Measurements from ENCODE around the gene PNISR. TPM values are rescaled to one million over a fixed set of nuclear protein-coding genes. Genes with fewer than 3 reads are reported as not detected.
A peak's percentile ranks its signal among the peaks of the same experiment; 100 is the strongest.

The PNISR gene
- total RNA-seq, 1 experiment from 2014 or later: 55.9 TPM

DNA sequence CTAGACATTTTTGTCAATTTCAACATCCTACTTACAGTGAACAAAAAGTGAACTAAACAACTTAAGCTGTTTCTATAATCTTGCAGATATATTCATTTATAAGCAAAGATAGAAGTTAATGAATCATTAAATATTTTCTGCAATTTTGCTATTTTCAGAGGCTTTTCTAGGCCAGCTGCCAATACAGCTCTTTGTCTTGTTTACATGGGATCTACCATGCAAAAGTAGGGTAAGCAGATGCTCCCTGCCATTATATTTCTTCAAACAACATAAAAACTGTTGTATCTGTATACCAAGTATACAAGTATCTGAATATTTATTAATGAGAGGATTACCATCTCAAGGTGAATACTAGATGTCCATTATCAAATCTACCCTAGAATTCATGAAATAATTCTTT is 15.4 kb downstream of the PNISR start:
- DNase-seq (ENCODE audit: low read depth): no peak

DNA sequence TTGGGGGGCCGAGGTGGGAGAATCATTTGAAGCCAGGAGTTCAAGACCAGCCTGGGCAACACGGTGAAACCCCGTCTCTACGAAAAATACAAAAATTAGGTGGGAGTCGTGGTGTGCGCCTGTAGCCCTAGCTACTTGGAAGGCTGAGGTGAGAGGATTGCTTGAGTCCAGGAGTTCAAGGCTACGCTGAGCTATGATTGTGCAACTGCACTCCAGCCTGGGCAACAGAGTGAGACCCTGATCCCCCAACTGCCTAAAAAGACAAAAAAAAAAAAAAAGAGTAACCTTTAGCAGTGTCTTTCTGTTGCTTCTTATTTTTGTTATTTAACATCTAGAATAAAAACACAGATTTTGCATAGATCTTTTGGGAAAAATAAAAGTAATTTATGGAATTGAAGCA is 18.0 kb downstream of the PNISR start:
- no peak for DNase-seq (ENCODE audit: low read depth)

DNA sequence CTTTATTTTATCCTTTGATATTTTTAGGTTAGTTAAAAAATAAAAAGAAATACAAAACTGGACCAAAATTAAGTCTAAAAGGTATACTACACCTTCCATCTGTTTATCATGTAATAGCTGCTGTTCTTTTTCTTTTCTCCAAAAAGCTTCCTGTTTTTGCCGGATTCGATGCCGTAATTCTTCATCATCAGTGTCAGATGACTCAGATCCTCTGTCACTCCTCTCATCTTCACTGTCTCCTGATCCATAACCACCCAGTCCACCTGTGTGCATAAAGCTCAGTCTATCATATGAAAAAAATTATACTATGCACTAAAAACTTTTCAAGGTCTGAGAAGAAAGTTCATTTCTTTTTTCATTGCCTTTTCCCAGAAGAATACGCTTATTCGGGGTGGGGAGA is 22.7 kb downstream of the PNISR start:
- no peak for DNase-seq (ENCODE audit: low read depth)

DNA sequence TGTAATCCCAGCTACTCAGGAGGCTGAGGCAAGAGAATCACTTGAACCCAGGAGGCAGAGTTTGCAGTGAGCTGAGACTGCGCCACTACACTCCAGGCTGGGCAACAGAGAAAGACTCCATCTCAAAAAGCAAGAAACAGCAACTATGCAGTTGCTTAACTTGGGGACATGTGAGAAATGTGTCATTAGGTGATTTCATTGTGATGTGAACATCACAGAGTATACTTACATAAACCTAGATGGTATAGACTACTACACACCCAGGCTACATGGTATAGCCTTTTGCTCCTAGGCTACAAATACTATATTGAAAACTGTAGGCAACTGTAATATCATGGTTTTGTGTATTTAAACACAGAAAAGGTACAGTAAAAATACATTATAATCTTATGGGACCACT is 27.8 kb downstream of the PNISR start:
- no peak for DNase-seq (ENCODE audit: low read depth)

DNA sequence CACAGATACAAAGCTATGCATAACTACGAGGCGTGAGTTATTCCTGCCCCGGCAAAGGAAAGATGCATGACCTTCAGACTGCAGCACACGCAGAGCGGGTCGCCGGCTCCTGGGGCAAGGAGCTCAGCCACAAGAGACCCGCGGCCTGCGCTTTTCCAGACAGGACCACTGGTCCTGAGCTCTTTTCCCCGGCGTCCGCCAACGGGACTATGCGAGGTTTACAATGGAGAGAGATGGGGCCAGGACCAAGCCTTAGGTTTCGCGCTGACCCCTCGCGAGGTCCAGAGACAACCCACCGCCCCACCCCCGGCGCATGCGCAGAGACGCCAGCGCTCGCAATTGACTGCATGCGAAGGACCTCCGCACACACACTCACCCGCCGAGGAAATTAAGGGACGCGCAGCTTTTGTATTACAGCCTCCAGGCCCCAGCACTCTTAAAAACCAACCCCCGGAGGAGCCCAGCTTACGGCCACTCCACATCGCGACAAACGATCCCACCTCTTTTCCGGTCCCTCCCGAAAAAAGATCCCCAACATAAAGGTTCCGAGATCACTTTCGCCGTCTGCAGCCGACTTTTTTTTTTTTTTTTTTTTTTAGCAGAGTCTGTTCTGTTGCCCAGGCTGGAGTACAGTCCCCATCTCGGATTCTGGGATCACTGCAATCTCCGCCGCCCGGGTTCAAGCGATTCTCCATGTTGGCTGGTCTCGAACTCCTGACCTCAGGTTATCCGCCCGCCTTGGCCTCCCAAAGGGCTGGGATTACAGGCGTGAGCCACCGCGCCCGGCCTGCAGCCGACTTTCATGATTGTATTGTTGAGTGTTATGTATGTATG is 31.2 kb downstream of the PNISR start, which contains the start of gene COQ3:
TSS of gene COQ3 (minus strand) at position 498 of the 834 bp plus-strand sequence. CDS start at position 482, 16 bp downstream.
- DNase-seq (ENCODE audit: low read depth): peak; percentile 75

DNA sequence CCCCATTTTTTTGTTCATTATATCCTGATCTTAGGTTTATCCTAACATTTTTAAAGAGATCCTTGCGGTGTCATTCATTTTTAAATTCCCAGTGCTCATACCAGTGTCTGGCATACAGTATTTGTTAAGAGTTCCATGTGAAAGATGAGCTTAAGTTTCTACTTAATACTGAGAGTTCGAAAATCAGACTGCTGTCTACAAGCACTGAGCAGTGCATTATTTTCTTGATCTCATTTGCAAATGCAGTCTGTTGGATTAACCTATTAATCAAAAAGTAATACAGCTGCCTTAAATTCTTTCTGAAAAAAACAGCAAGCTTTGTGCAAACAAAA is 31.8 kb downstream of the PNISR start:
- DNase-seq (ENCODE audit: low read depth): no peak

DNA sequence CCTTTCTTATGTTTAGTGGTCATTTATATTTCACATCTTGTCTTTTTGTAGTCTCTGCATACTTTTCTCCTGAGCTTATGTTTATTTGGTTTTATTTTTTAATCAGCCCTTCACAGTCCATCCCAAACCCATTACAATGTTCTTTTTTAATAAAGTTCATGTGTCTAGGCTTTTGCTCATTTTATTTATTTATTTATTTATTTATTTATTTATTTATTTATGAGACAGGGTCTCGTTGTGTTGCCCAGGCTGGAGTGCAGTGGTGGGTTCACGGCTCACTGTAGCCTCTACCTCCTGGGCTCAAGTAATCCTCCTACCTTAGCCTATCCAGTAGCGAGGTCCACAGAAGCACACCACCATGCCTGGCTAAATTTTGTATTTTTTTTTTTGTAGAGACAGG is 34.2 kb downstream of the PNISR start:
- no peak for DNase-seq (ENCODE audit: low read depth)

DNA sequence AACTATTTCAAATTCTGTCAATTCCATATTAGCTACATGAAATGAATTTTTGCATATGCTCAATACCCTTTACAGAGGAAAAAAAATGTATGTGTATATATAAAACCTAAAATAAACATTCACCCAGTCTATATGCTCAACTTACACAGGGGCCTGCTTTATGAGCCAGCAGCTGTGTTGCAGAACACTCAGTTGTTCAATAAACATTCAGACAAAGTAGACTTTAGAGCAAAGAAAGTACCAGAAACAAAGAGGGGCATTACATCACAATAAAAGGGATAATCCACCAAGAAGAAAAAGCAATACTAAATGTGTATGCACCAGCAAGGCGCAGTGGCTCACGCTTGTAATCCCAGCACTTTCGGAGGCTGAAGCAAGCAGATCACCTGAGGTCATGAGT is 40.6 kb downstream of the PNISR start:
- no peak for DNase-seq (ENCODE audit: low read depth)

DNA sequence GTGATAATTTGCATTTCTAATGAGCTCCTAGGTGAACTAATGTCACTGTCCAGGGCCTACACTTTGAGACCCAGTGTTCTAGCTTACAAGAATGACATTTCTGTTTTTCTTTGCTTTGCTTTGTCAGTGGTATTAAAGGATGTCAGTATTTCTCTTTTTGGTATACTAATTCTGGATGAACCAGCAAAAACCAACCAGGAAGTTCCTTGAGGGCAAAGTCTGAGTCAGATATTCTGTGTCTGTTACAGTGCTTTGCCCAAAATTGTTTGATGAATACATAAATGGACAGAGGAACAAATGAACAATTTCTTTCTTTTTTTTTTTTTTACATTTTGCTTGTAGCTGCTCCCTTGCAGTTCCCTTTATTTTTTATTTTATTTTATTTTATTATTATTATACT is 46.5 kb downstream of the PNISR start:
- no peak for DNase-seq (ENCODE audit: low read depth)

DNA sequence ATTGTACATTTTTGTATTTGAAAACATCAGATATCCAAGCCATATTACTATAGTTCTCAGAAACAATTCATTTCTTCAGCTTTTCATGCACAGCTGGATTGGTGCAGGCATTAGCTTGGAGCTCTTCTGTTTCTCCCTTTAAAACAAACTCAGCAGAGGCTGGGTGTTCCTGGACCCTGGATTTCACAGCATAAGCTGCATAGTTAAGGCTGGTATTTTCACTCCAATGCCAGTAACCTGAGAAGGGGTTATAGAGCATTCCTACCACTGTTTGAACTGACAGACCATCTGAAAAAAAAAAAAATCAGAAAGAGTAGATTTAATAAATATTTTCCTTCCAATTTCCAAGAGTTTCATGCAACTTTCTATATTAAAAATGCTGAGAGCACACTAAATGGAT is 55.6 kb downstream of the PNISR start:
- DNase-seq (ENCODE audit: low read depth): no peak

DNA sequence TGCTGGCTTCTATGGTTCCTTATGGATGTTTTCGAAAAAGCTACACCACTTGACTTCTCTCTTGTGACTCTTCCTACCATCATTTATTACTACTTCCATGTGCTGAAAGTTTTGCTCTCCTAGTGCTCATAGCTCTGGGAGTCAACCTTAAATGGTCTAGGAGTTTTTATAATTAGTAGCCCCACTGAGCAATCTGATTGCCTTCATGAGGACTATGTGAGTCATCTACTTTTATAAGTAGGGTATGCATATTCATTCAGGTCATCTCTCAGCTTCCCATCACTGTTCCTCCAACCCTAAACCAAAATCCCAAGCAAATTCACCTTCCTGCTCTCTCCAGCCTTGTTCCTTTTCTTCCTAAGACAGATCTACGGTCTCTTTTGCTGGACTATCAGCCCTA is 58.3 kb downstream of the PNISR start:
- DNase-seq (ENCODE audit: low read depth): no peak

DNA sequence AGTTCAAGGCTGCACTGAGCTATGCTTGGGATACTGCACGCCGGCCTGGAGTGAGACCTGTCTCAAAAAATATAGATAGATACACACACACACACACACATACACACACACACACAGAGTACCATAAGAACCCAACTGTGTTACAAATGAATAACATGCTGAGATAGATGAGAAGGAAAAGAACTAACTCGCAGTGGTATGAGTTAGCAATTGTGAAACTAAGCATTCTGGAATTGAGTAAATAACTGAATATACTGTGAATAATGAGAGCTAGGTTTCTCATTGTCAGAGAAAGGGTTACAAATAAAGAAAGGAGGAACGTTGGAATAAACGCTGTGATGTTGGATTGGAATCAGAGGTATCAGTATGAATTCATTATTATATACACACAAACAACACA is 61.1 kb downstream of the PNISR start:
- DNase-seq (ENCODE audit: low read depth): no peak

DNA sequence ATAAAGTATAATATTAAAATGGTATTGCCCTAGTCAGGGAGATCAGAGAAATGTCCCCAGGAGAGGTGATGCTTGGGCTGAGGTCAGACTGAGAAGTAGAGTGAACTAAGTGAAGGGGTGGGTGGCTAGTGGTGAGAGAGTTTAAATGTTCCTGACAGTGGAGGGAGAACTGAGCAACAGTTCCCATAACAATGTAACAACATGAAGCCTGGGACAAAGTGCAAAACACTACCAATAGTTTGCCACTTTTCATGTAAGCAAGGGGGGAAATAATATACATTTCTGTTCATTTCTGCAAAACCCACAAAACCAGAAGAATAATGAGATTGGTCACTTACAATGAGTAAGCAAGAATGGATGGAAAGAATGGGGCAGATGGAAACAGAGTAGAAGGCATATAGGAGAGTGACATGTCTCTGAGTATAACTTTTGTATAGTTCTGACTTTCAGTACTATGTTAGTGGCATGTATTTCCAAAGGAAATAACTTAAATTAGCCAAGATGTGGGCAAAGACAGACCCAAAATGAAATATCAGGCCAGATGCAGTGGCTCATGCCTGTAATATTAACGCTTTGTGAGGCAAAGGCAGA is 62.3 kb downstream of the PNISR start:
- no peak for DNase-seq (ENCODE audit: low read depth)

DNA sequence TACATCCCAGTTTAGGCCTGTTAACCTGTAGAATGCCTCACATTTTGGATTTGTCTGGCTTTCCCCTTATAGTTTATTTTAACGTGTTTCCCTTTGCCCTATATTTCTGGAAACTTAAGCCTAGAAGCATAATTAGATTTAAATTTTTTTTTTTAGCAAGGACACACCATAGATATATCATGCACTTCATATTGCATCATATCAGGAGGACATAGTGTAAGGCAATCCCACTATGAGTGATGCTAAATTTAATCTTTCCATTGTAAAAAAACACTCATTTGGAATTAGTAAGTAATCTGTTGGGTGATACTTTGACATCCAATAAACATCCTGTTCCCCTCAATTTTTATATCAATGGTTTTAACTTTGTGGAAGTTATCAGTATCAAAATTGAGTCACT is 65.3 kb downstream of the PNISR start:
- no peak for DNase-seq (ENCODE audit: low read depth)

DNA sequence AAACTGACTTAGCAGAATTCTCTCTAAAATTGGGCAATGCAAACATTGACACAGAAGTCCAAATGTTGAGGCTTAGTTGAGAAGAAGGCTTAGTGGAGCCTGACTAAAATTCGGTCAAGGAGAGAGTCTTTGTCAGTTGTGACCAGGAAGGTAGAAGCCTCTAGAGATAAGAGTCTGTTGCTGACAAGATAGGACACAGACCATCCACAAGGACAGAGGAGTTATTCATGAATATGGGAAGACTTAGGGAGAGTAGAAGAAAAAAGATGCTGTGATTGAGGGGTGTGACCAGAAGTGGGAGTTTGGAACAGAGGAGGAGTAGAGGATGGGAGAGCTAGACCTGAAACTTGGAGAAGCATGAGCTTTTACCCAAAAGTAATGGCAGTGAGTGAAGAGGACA is 68.5 kb downstream of the PNISR start:
- no peak for DNase-seq (ENCODE audit: low read depth)

DNA sequence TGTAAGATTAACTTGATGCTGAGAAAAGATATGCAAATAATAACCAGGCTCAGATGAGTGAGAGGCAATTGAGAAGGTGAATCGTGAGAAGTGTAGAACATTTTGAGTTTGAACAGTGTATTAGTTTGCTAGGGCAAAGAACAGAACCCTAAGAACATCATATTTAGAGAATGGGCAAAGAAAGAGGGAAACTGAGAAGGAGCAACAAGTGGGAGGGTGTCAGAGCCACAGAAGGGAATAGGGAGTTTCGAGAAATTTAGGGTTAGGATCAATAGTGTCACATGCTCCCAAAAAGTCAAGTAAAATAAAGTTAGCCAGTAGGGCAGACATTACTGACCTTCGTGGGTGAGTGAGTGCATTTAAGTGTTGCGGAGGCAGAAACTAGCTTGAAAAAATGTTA is 70.1 kb downstream of the PNISR start:
- no peak for DNase-seq (ENCODE audit: low read depth)

DNA sequence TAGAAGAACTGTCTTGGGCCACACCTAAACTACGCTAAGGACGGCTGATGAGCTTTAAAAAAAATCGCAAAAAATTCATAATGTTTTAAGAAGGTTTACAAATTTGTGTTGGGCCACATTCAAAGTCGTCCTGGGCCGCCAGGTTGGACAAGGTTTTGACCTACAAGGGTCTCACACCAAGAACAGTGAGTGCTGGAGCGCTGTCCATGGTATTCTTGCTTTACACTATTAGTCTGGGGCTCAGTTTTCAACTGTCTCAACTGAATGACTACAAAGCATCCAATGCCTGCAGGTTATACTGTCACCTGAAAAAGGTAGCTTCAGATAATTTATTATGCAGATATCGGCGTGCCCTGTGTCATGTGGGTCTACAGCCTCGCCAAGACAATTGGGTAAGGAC is 72.0 kb downstream of the PNISR start:
- DNase-seq (ENCODE audit: low read depth): no peak

DNA sequence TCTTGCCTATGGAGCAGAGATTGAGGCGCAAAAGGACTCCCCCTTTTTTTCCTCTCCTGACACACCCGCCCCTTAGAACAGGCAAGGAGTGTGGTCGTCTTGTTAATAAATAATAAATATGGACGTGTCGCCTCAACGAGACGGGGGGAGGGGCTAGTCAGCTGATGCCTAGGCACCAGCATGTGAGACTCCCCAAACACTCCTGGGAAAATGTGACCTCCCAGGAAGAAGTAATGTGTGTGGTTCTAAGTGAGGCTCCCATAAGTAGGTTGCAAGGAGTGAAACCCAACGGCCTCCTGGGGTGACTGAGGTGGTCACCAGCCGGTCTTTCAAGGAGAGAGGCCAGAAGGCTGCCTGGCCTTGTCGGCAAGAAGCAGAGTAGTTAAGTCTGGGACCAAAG is 74.5 kb downstream of the PNISR start:
- no peak for DNase-seq (ENCODE audit: low read depth)

DNA sequence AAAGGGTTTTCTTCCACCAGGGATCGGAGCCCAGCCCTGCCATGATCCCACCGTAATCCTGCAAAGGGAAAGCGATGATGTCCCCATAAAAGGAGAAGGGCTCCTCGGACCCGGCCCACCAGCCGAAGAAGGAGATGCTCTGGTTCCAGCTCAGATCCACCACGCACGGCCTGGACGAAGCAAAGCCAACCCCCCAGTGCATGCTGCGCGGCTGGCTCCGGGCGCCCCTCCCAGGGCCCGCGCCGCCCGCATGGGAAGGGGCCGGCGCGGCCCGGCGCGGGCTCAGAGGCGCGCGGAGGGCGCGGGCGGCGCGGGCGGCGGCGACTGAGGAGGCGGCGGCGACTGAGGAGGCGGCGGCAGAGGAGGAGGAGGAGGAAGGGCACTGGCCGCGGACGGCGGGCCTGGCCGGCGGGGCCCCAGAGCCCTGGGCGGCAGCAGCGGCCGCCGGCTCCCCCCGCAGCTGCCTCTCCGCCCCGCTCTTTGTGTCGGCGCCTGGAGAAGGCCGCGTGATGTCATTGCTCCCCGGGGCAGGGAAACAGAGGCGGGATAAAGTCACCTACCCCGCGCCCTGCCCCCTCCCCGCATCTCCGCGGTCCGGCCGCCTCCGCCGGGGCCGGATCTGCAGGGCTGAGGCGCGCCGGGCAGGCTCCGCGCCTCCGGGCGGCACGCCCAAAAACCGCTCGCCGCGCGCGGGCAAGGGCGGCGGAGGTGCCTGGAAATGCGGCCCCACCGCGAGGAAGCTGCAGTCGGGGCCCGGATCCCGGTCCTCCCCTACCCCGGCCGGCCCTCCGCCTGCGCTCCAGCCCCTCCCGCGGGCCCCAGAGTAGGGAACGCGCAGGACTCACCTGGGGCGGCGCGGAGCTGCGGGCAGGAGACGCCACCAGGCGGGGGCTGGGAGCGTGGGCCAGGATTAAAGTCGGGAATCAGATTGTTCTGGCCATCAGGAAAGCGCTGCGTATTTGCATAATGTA is 75.7 kb downstream of the PNISR start, which contains the start of gene FAXC:
TSS of gene FAXC (minus strand) at position 504 of the 971 bp plus-strand sequence. CDS start at position 202, 302 bp downstream.
- no peak for DNase-seq (ENCODE audit: low read depth)

DNA sequence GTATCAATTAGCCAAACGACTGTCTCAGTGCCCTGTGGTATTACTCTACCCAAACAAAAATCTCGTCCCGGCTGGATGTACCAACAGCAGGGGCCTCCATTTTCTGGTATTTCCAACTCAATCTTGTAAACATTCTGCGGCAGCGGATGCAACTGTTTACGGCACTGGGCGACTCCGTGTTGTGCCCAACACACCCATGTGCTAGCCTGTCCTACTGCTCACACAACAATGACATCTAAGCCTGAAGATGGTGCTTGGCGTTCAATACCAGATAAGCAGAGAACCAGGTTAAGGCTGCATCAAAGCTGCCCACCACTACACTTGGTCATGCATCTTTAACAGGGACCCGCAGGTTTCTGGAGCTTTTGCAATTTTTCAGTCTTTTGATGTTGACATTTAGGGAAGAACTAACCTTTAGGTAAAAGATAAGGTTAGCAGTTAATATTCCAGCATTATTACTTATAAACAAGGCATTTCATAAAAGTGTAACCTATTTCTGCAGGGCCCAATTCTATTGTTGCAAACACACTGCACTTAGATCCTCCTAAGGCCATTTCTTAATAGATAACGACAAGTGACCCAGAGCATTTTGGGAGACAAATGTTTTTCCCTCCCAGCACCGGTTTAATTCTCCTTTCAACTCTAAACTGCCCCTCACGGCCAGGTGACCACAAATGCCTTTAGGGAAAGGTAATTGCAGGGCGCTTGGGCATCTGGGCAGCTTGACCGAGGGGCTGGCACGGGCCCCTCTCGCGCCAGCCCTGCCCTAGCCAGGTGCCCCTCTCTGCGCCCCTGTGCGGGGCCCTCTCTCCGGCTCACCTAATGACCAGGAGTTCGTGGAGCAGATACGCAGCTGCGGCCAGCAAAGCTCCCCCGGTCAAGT is 76.6 kb downstream of the PNISR start:
- DNase-seq (ENCODE audit: low read depth): no peak

All from LHCN-M2 (cell line).